HG03064 (cell line): ENCODE results near the gene NPNT.
"Not testable (repeated sequence)": the region's sequence is repeated elsewhere in the genome, so short reads cannot be mapped to it uniquely, and the experiment has no call there.

Experiments
- ATAC-seq: cut with Tn5 transposase; IDR thresholded peaks from one replicate; pipeline ENCODE4 v1.9.1; 2021; ENCODE audit warnings: low read depth; ENCODE audit not compliant: unreplicated experiment

Gene NPNT

DNA sequence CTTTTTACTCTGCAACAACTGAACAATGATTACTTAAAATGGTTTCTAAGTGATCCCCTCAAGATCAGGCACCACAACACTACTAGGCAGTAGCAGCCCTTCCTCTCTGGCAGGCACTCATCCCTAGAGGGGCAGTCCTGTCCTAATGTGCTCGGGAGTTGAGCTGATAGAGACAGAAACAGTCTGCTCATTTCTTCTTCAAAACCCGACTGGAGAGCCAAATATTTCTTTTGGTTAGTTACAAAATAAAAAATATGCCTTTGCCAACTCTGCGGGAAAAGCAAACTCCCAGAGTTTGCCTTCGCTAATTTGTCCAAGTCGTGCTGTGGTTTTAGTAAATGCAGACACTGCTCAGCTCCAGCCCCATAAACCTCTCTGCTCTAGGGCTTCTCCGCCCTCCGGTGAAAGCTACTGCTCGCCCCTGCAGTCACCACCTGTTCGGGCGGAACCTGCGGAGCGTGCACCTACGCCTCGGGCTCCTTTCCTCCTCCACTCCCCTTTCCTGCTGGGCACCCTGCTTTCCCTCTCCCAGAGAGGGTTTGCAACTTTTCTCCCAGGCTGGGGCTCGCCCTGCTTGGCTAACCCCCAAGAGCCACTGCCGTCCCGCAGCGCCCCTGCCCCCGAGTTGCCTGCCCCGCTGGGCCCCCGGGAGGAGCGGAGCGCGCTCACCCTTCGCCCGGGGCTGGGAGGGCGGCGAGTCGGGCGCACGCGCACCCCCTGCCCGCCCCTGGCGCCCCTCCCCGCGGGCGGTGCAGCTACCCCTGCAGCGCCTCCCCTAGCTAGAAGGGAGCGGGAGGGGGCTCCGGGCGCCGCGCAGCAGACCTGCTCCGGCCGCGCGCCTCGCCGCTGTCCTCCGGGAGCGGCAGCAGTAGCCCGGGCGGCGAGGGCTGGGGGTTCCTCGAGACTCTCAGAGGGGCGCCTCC lies at the start of gene NPNT:
Gene NPNT, plus strand, starts transcription at position 812 of the 923 bp plus-strand sequence. CDS start 182 bp downstream, outside the sequence.
- ATAC-seq, result no peak

GRCh38 chr4:105845559-105845958 lies 49.7 kb upstream of the NPNT start:
- ATAC-seq, result no peak

DNA sequence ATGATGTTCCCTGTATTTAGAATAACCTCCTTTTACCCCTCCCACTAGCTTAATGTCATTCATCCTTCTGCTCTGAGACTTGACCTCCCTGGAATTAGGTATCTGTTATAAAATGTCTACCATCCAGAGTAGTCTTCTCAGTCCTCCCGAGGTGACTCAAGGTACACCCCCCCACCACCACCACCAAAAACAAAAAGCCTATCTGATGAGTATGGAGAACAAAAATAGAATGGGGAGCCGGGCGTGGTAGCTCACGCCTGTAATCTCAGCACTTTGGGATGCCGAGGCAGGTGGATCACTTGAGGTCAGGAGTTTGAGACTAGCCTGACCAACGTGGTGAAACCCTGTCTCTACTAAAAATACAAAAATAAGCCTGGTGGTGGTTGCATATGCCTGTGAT lies 46.9 kb upstream of the NPNT start:
- not testable (repeated sequence) for ATAC-seq

DNA sequence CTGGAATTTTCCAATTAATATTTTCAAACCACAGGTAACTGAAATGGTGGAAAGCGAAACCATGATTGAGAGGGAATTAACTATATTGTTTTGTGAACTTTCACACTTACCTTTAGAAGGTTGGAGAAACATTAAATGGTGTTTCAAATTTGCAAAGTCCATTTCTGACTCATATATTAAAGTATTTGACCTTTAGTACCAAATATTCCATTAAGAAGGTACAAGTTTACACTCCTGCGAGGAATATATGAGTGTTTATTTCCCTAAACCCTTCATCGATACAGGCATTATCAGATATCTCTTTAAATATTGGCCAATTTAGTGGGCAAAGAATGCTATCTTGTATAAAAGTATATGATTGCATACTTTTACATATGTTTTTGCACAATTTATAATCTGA lies 44.1 kb upstream of the NPNT start:
- ATAC-seq, result no peak

GRCh38 chr4:105852230-105852629 lies 43.0 kb upstream of the NPNT start:
- not testable (repeated sequence) for ATAC-seq

- no peak for ATAC-seq
Observed at GRCh38 chr4:105858466-105859040, 36.7 kb upstream of the NPNT start.

GRCh38 chr4:105859233-105859632 lies 36.0 kb upstream of the NPNT start:
- ATAC-seq, result no peak

- ATAC-seq, result no peak
Observed at GRCh38 chr4:105870963-105871362, 24.3 kb upstream of the NPNT start.

GRCh38 chr4:105871997-105872396 lies 23.3 kb upstream of the NPNT start:
- ATAC-seq, result no peak

DNA sequence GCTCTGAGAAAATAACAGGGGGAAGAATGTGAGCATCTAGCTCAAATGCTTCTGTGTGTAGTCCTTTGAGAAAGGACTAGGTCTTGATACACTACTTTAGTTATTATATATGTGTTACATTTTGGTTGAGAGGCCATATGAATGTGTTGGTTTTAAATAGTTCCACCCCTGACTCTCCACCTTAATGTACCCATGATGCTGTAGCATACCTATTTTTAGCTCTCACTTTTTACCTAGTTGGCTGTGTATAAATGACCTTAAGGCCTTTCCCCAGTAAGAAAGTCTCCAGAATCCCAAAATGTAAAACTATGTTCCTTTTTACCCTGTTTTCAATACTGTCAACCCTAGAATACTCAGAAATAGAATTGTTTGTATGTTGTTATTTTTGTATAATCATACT lies 20.0 kb upstream of the NPNT start:
- no peak for ATAC-seq

DNA sequence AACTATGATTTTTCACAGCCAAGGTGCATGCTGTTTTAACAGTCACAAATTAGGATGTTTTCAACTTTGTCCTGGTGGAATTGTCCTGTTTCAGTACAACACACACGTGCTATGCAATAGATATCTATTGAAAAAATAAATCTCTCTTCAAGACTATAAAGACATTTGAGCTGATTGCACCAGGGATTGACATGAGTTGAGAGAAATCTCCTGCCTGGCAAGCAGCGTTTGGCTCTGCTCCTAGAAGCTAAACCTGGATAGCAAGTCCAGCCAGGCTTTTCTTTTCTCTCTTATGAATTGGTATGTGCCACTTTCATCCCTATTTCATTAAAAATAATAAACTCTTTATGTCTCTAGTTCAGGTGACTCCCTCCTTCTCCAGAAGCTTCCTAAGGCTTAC lies 16.6 kb upstream of the NPNT start:
- ATAC-seq, result no peak

- no peak for ATAC-seq
Observed at GRCh38 chr4:105887508-105887907, 7.8 kb upstream of the NPNT start.

DNA sequence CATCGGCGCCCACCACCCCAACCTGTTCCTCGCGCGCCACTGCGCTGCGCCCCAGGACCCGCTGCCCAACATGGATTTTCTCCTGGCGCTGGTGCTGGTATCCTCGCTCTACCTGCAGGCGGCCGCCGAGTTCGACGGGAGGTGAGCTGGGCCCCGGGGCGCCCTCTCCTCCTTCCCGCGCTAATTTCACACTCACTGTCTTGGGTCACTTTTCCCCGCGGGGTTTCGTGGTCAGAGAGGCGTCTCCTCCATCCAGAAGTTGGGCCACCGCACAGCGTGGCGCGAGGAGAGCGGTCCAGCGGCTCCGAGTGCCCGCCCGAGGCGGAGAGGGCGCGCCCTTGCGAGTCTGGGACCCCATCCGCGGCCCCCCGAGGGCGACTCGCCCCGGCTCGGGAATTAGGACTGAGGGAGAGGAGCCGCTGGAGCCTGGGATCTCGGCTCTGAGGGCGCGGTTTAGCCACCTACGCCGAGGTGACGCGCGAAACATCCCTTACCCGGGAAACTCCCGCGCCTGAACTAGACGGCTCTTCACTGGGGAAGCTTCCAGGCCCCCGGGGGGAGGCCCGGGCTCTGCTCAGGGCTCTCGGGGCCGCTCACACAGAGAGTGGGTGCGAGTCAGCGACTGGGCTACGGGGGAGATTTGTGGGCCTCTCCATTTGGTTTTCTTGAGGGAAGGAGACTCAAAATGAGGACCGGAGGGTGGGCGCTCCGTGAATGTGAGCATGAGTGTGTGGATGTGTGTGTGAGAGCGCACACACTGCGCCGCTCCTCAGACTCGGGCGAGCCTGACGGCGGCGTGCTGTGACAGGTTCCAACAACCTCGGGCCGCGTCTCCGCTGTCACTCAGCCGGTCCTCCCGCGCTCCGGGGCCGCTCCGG lies 551 bp downstream of the NPNT start:
- ATAC-seq, result no peak

GRCh38 chr4:105896461-105896942 lies 1.2 kb downstream of the NPNT start:
- no peak for ATAC-seq

DNA sequence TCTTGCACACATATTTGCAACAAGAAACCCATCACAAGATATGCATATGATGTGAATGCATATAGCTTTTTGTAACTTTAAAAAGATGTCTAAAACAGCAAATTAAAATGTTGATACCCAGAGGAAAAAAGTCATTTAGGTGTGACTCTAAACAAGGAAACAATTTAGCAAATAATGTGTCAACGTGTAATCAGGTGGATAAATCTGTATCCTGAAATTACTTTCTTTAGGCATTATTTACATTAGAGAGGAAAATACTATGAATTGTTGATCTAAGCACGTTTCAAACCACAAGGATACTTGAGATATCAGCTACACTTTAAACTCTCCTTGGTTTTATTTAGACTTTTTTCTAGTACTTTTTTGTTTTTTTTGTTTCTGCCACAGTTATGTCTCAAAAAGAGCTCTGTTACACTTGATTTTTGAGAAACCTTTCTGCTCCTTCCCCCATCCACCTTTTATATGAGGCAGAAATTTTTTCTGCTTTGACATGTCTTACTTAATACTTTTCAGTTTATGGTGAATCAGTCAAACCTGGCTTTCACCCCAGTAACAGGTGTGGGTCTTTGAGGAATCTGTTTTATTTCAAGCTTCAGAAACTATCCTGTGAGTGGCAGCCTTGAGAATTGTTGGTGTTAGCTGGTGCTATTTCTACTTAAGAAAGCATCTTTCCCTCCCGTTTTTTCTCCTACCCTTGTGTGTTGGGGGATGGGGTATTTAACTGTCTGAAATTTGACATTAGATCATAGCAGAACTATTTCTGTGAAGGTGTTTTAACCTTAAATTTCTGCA lies 1.9 kb downstream of the NPNT start:
- ATAC-seq, result no peak

GRCh38 chr4:105900541-105900940 lies 5.3 kb downstream of the NPNT start:
- no peak for ATAC-seq

DNA sequence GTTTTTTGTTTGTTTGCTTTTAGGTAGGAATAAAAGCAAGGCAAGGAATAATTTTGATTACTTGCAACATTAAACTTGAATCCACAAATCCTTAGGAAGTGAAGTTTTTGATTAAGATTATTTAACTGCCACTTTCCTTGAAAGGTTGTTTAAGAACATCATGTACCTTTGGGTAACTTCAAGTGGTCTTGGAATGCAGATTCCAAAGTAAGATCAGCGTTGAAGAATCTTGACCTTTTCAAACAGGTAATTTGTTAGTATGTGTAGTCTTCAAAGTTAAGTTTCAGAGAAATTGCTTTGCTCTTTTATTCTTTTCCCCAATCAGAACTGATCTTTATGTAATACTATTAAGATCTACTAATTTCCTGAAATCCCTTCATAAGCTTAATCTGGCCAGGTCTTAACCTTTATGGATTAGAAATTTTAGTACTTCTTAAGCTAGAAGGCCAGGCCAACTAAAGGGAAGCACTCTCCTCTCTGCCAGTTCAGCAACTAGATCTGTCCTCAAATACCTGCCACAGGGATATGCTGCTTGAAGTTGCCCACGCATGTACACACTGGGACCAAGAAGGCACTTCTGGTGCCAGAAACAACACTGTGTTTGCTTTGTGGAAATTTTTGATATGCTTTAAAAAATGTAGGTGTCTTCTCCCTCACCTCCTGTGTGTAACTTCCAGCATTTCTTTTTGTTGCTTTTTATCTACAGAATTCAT lies 7.4 kb downstream of the NPNT start:
- no peak for ATAC-seq

DNA sequence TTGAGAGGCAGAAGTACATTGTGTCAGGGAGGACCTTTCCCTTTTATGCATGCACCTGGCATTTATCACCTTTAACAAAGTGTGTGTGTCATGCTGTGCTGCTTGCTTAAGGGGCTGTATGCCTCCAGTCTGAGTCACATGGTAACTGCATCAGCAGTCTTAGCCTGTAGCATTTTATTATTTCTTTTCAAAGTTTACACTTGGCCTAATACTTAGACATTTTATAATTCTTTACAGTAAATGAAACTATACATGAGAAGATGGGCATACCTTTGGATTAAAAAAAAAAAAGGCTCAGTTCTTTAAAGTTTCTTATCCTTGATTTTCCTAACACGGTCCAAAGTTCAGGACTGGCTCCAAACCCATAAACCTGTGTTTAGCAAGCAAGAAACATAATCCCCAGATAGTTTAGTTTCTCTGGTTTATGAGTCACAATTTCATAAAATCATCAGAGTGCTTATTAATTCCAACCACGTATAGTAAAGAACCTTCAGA lies 14.6 kb downstream of the NPNT start:
- ATAC-seq, result no peak

DNA sequence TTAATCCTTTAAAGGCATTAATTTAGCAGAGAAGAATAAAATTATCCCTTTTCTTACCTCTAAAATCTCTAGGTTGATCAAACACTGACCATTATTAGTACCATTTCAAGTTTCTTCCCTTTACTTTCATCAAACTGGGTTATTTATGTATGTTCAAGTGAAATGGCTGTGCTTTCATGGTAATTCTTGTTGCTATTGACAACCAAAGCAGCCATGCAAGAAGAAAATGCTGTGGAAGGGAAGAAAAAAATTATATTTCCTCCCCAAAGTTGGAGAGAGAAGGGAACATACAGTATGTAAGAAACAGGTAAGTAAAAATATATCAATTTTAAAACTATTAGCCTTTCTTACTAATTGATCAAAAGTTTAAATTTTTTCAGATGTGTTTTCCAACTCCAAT lies 16.2 kb downstream of the NPNT start:
- no peak for ATAC-seq
